Mucosa of descending colon (tissue), 3 donors: ENCODE measurements around the gene KCNK5. TPM values are rescaled to one million over a fixed set of nuclear protein-coding genes. Genes with fewer than 3 reads are reported as not detected.
A peak's percentile ranks its signal among the peaks of the same experiment; 100 is the strongest.

ENCODE experiments used
- ATAC-seq: fragments of 200-7000 bp; cut with Tn5 transposase; one replicate; pipeline ENCODE4 v1.9.1; 2020; ENCODE audit warnings: mild to moderate bottlenecking, moderate library complexity
- DNase-seq, 3 donors: peaks; one replicate each; pipeline ENCODE4 v3.0.0-alpha.2; 2020
- H3K36me3 ChIP-seq: fragments of 200-600 bp; one replicate; pipeline ENCODE4 v1.8.0; 2021; ENCODE audit warnings: low read depth, mild to moderate bottlenecking
- H3K4me1 ChIP-seq: fragments of 200-600 bp; one replicate; pipeline ENCODE4 v1.8.0; 2021; ENCODE audit warnings: low read depth, mild to moderate bottlenecking
- H3K4me3 ChIP-seq: fragments of 200-600 bp; one replicate; pipeline ENCODE4 v1.8.0; 2021; ENCODE audit warnings: mild to moderate bottlenecking
- H3K9me3 ChIP-seq: fragments of 200-600 bp; one replicate; pipeline ENCODE4 v1.8.0; 2021; ENCODE audit warnings: mild to moderate bottlenecking
- intact Hi-C, 2 donors: fragments of 100-400 bp; cut with DNase I in 1 of 2; cut with micrococcal nuclease in 1 of 2; formaldehyde crosslinking; loops; one replicate each; pipeline versions ENCODE4 v1.11.0 to v1.11.1; 2022; cut with DNase I, micrococcal nuclease
- total RNA-seq, 3 donors: library from RNA; stranded (reverse); fragmentation: NEBNext Ultra II Directional in 2 of 3; extraction: Animal tissue kit (Norgen Biotek cat#: 25700) in 2 of 3; gene quantifications; one replicate each; pipeline versions ENCODE4 v1.2.1 to v1.2.4, GENCODE V29; 2021 to 2023
- TF ChIP-seq, protein P1 (sequence below): fragments of 200-600 bp; IDR thresholded peaks from one replicate; pipeline ENCODE4 v1.8.0; 2022; ENCODE audit warnings: antibody characterized with exemption, mild to moderate bottlenecking
- donor health status: DM: no; HTN: no; CAD: no; lungs with moderate emphysema.
- donor health status: DM: no; HTN: no; CAD: no.
- donor health status: DM: no; HTN: yes; CAD: no.

KCNK5 gene
- total RNA-seq, 3 donors from 2014 or later = 33.6 to 69.8 (median 42.7) TPM

DNA sequence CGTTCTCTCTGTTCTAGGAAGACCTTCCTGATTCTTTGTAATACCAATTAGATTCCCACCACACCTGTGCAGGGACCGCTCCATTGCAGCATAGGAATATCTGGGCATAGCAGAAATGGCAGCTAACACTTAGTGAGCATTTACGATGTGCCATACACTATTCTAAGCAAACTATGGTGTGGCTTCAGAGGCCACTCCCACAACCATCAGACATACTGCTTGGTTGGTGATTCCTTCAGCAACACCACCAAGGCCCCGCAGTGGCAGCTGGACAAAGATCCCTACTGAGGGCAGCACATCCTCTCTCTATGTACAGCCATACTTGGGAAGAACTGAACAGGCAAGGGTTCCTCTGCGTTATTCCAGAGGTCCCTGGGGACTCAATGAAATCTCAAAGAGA is 6.2 kb downstream of the KCNK5 start:
- Histone ChIP-seq H3K4me3 (no peak overlapping the region), H3K4me1 (peaks cover 34% of the 10 kb centered on the region), H3K9me3 (no peaks in the 10 kb centered on the region), H3K36me3 (no peaks in the 10 kb centered on the region)
- ATAC-seq = no peak
- intact Hi-C loops = no loop called here
- TF ChIP-seq, protein P1, sequence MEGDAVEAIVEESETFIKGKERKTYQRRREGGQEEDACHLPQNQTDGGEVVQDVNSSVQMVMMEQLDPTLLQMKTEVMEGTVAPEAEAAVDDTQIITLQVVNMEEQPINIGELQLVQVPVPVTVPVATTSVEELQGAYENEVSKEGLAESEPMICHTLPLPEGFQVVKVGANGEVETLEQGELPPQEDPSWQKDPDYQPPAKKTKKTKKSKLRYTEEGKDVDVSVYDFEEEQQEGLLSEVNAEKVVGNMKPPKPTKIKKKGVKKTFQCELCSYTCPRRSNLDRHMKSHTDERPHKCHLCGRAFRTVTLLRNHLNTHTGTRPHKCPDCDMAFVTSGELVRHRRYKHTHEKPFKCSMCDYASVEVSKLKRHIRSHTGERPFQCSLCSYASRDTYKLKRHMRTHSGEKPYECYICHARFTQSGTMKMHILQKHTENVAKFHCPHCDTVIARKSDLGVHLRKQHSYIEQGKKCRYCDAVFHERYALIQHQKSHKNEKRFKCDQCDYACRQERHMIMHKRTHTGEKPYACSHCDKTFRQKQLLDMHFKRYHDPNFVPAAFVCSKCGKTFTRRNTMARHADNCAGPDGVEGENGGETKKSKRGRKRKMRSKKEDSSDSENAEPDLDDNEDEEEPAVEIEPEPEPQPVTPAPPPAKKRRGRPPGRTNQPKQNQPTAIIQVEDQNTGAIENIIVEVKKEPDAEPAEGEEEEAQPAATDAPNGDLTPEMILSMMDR = no peak
- peak in 2 of 3 donors; percentile 20 to 24 for DNase-seq

DNA sequence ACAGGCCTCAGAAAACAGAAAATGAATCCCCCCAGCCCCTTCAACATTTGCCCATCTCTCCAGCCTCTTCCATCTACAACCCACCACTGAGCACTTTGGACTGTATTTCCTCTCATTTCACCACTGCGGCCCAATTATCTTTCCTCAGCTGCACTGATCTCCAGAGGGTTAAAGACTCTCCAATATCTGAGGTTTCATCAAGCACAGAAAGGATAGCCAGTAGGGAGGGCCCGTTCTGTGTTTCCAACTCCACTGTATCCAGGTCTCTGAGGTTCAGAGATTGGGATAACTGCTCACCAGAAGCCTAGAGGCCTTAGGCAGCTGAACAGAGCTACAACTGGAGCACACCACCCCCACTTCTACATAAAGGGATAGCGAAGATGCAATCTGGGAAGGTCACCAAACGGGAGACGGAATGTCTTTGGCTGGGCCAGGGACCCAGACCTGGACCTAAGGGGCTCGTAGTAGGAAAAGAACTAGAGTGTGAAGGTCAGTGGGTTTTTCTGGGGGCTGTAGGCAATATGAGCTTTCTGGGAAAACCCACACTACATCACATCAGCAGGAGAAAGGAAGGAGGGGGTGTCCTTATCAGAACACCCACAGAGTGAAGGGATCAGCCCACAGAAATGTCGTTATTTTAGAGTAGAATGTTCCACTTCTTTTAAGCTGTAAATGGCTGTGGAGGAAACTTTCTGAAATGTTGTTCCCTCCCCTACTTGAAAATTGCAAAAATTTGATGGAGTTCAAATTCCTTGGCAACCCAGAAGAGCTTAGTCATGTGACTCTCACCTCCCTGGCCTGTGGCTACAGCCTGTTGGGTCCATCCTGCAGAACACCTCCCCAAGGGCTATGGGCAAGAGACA is 7.3 kb downstream of the KCNK5 start:
- no peak for ATAC-seq
- Histone ChIP-seq H3K4me3 (no peak overlapping the region), H3K9me3 (no peaks in the 10 kb centered on the region), H3K36me3 (no peaks in the 10 kb centered on the region), H3K4me1 (peaks cover 41% of the 10 kb centered on the region)
- intact Hi-C loops = no loop called here
- TF ChIP-seq, protein P1 = no peak
- no peak for DNase-seq

DNA sequence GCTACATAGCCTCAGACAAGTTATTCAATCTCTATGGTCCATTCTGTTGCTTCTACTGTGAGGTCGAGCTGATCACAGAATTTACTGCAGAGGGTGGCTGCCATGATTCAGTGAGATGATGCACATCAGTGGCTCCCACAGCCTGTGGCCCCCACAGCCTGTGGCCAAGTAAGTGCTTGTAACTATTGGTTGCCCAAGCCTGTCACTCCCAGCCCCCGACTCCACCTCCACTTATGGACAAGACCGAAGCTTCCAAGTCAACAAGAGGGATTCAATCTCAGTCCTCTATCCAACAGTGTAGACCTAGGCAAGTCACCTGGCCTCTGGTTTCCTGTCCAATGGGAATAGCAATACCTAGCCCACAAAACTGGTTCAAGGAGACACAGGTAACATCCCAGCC is 8.2 kb downstream of the KCNK5 start:
- Histone ChIP-seq H3K9me3 (no peaks in the 10 kb centered on the region), H3K36me3 (no peaks in the 10 kb centered on the region), H3K4me1 (peaks cover 46% of the 10 kb centered on the region), H3K4me3 (no peak overlapping the region)
- TF ChIP-seq, protein P1 = no peak
- DNase-seq = no peak
- ATAC-seq = no peak
- intact Hi-C loops = no loop called here

GRCh38 chr6:39218868-39219567 is 10.3 kb downstream of the KCNK5 start:
- TF ChIP-seq, protein P1 = no peak
- Histone ChIP-seq H3K4me3 (no peak overlapping the region), H3K36me3 (no peaks in the 10 kb centered on the region), H3K4me1 (peaks cover 52% of the 10 kb centered on the region), H3K9me3 (no peaks in the 10 kb centered on the region)
- DNase-seq (peak in 1 of 3 donors; percentile 21), ATAC-seq (no peak)
- intact Hi-C loops = no loop called here

GRCh38 chr6:39217177-39217864 is 12.0 kb downstream of the KCNK5 start:
- peak; percentile 77 for ATAC-seq
- no peaks in the 10 kb centered on the region for H3K36me3 ChIP-seq
- peak; percentile 70 to 81 (median 81) for DNase-seq

More at GRCh38 chr6:39217177-39217864, 12.0 kb downstream of the KCNK5 start:
- intact Hi-C loops = no loop called here
- Histone ChIP-seq H3K4me1 (peaks cover 45% of the 10 kb centered on the region), H3K9me3 (no peaks in the 10 kb centered on the region), H3K4me3 (no peak overlapping the region)
- TF ChIP-seq, protein P1 = no peak
